Activated naive CD8-positive, alpha-beta T cell treated with anti-CD3 and anti-CD28 coated beads for 36 hours (primary cell): ENCODE measurements around the gene SH3GL3. TPM values are rescaled to one million over a fixed set of nuclear protein-coding genes. Genes with fewer than 3 reads are reported as not detected.

Experiments
- DNase-seq: peaks from one replicate; pipeline ENCODE4 v3.0.0; 2021
- H3K27ac Mint-ChIP-seq: one replicate; pipeline ENCODE4 v1.8.0; 2022; ENCODE audit warnings: mild to moderate bottlenecking, moderate library complexity, mixed read lengths
- H3K27me3 Mint-ChIP-seq: one replicate; pipeline ENCODE4 v1.8.0; 2022; ENCODE audit warnings: mild to moderate bottlenecking, mixed read lengths
- H3K36me3 Mint-ChIP-seq: one replicate; pipeline ENCODE4 v1.8.0; 2021; ENCODE audit warnings: mild to moderate bottlenecking, mixed read lengths
- H3K4me1 Mint-ChIP-seq: one replicate; pipeline ENCODE4 v1.8.0; 2021; ENCODE audit warnings: mixed read lengths
- H3K4me3 Mint-ChIP-seq: one replicate; pipeline ENCODE4 v1.8.0; 2022; ENCODE audit warnings: mild to moderate bottlenecking, moderate library complexity, mixed read lengths
- H3K9me3 Mint-ChIP-seq: one replicate; pipeline ENCODE4 v1.8.0; 2022; ENCODE audit warnings: mixed read lengths
- total RNA-seq, 2 experiments: library from RNA; stranded (reverse); gene quantifications; one replicate each; pipeline ENCODE4 v1.2.3, GENCODE V29; 2021

The SH3GL3 gene
- total RNA-seq, 2 experiments from 2014 or later: not detected

DNA sequence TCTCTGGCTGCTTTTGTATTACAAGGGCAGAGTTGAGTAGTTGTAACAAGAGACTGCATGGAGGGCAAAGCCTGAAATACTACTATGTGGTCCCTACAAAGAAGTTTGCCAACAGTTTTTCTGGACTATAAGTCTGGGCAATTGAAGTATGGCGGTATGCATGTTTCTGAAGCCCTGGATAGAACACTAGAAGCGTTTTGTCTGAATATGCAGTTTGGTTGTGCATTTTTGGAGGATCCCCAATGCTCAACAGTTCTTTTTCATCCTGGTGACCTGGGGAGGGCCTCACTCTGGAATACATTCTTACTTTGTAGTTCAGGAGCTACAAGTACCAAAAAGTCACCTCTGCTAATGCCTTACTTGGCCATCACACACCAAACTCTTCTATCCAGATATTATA, 29.6 kb downstream of the SH3GL3 start:
- no peaks in the 10 kb centered on the region for H3K4me1 Mint-ChIP-seq
- H3K27ac Mint-ChIP-seq: no peak overlapping the region
- no peaks in the 10 kb centered on the region for H3K36me3 Mint-ChIP-seq
- H3K27me3 Mint-ChIP-seq: peaks cover 14% of the 10 kb centered on the region
- H3K4me3 Mint-ChIP-seq: no peak overlapping the region
- DNase-seq: no peak
- no peaks in the 10 kb centered on the region for H3K9me3 Mint-ChIP-seq

DNA sequence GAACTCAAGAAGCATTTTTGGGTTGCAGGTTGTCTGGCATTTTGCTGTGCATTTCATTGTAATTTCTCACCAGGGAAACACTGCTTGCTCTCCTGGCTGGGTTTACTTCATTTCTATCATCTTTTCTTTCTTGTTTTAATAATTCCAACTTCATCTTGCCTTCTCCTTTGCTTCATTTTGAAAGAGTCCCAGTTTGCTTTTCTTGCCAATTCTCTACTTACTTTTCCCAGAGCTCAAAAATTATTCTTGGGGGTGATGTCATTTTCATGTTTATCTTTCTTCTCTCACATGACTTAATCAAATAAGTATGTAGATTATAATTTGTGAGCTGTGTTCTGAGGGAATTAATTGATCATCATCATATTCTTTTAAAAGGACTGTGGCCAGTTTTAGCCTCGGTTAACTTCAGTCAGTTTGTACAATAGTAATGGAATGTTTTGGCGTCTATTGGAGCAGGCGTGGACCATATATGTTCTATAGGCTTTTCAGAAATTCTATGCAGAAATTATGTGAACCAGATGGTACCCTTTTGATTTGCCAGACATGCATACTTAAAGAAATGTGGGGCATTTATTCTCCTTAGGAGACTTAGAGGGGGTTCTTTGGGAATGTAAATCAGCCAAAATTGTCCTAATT, 30.1 kb downstream of the SH3GL3 start:
- H3K4me3 Mint-ChIP-seq: no peak overlapping the region
- H3K4me1 Mint-ChIP-seq: no peaks in the 10 kb centered on the region
- DNase-seq: no peak
- H3K9me3 Mint-ChIP-seq: no peaks in the 10 kb centered on the region
- no peak overlapping the region for H3K27ac Mint-ChIP-seq
- peaks cover 14% of the 10 kb centered on the region for H3K27me3 Mint-ChIP-seq
- no peaks in the 10 kb centered on the region for H3K36me3 Mint-ChIP-seq

DNA sequence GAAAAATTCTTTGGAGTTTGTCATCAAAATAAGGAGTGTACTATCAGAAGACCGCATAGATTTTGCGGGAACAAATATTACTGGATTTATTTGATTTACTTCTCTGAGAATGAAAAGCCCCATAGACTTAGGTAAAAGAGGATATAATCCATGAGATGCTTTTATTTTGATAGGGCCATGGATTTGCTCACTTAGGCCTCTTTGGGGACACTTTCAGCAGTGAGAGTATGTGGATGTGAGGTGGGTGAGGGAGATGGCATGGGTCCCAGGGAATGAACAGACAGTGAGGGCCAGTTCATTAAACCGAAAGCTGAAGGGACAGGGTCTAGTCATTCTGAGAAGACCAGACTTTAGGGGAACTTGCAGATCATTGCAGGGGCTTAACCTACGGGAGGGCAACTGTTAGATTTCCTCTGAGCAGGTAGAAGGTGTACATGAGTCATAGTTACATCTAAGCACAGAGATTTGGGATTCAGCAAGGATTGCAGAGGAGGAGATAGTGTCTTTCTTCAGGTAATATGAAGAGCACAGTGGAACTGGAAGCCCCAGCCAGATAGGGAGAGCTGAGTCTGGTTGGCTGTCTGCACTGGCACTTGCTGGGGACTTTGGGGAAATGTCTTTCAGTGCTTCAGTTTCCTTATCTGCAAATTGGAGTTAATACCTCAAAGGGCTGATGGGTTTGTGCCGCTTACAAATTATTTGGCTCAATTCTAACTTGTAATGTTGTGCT, 30.8 kb downstream of the SH3GL3 start:
- Mint-ChIP-seq H3K4me3 (no peak overlapping the region), H3K36me3 (no peaks in the 10 kb centered on the region), H3K9me3 (no peaks in the 10 kb centered on the region), H3K4me1 (no peaks in the 10 kb centered on the region), H3K27me3 (peaks cover 8% of the 10 kb centered on the region), H3K27ac (no peak overlapping the region)
- no peak for DNase-seq

DNA sequence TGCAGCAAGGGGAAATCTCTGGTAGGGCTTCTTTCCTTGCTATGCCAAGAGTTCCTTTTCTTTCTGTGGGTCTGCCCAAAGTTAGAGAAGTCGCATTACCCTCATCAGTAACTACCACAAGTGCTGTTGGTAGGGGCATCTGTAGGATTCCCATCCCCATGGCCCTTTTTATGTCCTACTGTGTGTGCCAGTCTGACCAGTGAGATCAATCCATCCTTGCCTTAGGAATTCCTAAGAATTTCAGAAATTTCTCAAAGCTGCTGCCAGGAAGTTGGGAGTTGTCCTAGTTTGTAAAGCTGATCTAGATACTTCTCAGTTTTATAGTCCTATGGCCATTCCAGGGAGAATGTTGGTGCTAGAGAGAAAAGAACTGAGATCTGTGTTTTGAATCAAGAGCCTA, 36.5 kb downstream of the SH3GL3 start:
- Mint-ChIP-seq H3K9me3 (peaks cover 4% of the 10 kb centered on the region), H3K27ac (no peak overlapping the region), H3K36me3 (no peaks in the 10 kb centered on the region)

DNA sequence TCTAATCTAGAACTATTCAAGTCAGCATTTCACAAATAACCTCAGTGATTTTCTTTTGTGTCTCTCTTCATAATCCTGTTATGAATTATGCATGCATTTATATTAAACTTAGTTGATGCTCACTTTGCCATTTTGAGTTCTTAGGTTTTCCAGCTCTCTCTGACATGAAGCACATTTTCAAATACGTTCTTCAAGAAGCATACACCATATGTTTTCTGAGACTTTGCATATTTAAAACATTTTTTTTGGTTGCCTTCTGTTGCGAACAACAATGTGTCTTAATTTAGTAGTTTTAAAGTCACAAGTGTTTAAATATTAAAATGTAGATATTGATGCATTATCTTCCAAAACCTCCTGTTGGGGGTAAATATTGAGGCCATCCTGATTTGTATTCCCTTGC, 37.5 kb downstream of the SH3GL3 start:
- no peak for DNase-seq
- peaks cover 4% of the 10 kb centered on the region for H3K9me3 Mint-ChIP-seq
- no peak overlapping the region for H3K4me3 Mint-ChIP-seq
- H3K36me3 Mint-ChIP-seq: no peaks in the 10 kb centered on the region
- no peaks in the 10 kb centered on the region for H3K4me1 Mint-ChIP-seq
- peaks cover 3% of the 10 kb centered on the region for H3K27me3 Mint-ChIP-seq
- no peak overlapping the region for H3K27ac Mint-ChIP-seq

More for the DNA sequence above, 36.5 kb downstream of the SH3GL3 start:
- H3K4me1 Mint-ChIP-seq: no peaks in the 10 kb centered on the region
- no peak overlapping the region for H3K4me3 Mint-ChIP-seq
- DNase-seq: no peak
- H3K27me3 Mint-ChIP-seq: peaks cover 3% of the 10 kb centered on the region

DNA sequence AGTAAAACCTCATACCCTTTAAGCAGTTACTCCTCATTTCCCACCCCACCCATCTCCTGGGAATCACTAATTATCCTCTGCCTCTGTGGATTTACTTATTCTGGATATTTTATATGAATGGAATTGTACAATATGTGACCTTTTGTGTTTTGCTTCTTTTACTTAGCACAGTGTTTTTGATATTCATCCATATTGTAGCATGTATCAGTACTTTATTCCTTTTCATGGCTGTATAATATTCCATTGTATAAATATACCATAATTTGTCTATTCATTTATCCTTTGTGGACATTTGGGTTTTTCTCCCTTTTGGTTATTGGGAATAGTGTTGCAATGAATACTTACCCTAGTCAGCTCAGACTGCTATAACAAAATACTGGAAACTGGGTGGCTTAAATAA, 39.2 kb downstream of the SH3GL3 start:
- peaks cover 3% of the 10 kb centered on the region for H3K27me3 Mint-ChIP-seq
- H3K27ac Mint-ChIP-seq: no peak overlapping the region
- H3K4me3 Mint-ChIP-seq: no peak overlapping the region
- DNase-seq: no peak
- no peaks in the 10 kb centered on the region for H3K36me3 Mint-ChIP-seq
- no peaks in the 10 kb centered on the region for H3K4me1 Mint-ChIP-seq
- peaks cover 4% of the 10 kb centered on the region for H3K9me3 Mint-ChIP-seq

DNA sequence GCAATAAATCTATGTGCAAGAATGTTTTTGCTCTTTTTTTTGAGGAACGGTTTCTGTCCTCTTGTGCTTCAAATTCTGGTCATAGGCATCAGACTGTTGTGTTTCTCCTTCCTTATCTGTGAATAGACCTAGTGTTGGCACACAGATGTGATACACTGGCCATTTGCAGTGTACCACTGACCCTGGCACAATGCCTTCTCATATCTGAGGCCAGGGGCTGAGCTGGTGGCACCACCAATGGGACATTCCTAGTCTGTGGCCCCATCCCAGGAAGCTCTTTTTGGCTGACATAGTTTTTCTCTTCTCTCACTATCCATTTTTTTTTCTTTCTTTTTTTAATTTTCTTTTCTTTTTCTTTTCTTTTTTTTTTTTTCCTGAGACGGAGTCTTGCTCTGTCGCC, 40.4 kb downstream of the SH3GL3 start:
- Mint-ChIP-seq H3K4me3 (no peak overlapping the region), H3K27ac (no peak overlapping the region), H3K27me3 (peaks cover 3% of the 10 kb centered on the region), H3K36me3 (no peaks in the 10 kb centered on the region), H3K9me3 (peaks cover 4% of the 10 kb centered on the region), H3K4me1 (no peaks in the 10 kb centered on the region)
- no peak for DNase-seq

DNA sequence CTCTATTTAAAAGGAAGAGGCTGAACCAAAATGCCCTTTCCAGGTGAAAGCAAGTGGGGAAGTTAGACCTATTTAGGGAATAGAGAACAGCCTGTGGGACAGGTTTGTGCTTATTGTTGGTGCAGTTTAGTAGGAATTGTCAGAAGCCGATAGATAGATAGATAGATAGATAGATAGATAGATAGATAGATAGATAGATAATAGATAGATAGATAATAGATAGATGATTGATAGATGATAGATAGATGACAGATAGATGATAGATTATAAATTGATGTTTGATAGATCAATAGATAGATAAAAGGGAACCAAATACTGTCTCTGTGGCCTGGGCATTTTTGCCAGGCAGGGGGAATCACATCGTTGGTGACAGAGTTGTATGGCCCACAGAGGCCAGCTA, 42.5 kb downstream of the SH3GL3 start:
- Mint-ChIP-seq H3K4me3 (no peak overlapping the region), H3K4me1 (no peaks in the 10 kb centered on the region), H3K27me3 (no peaks in the 10 kb centered on the region), H3K9me3 (peaks cover 3% of the 10 kb centered on the region), H3K36me3 (no peaks in the 10 kb centered on the region), H3K27ac (no peak overlapping the region)
- no peak for DNase-seq

DNA sequence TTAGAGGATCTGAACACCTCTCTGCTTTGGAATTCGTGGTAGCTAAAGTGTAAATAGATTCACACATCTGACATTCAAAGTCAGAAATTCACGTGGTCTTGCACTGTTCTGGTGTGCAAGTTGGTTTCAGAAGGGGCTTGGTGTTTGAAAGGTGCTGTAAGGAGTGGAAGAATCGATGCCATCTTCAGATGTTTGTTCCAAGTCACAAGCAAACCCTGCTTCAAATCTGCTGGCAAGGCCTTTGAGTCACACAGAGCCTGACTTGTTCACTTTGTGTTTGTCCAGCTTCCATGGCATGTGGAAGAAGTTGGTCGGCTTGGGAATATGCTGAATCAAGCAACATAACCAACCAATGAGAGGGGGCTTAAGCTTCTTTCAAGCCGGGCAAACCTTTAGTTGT, 44.3 kb downstream of the SH3GL3 start:
- H3K27me3 Mint-ChIP-seq: no peaks in the 10 kb centered on the region
- no peak for DNase-seq
- H3K4me1 Mint-ChIP-seq: no peaks in the 10 kb centered on the region
- no peaks in the 10 kb centered on the region for H3K36me3 Mint-ChIP-seq
- no peak overlapping the region for H3K4me3 Mint-ChIP-seq
- H3K9me3 Mint-ChIP-seq: peaks cover under 1% of the 10 kb centered on the region
- H3K27ac Mint-ChIP-seq: no peak overlapping the region

DNA sequence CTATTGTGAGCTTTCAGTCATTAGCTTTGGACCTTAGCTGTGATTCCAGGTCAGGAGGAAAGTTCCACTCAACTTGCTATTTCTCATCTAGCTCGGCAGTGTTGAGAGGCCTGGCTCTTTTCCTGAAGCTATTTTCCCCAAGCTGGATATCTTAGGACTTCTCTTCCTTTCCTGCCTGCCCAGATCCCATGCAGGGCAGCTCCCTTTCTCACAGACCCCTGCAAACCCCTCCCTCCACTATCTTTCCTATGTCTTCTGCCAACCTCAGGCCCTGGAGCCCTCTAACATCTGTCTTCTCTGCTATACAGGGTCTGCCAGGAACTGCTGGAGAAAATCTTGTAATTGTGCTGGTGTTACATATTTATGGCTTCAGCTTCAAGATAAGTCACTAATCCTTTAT, 49.6 kb downstream of the SH3GL3 start:
- Mint-ChIP-seq H3K27ac (no peak overlapping the region), H3K36me3 (peaks cover 2% of the 10 kb centered on the region), H3K27me3 (no peaks in the 10 kb centered on the region), H3K9me3 (peaks cover 11% of the 10 kb centered on the region), H3K4me3 (no peak overlapping the region), H3K4me1 (no peaks in the 10 kb centered on the region)
- no peak for DNase-seq

DNA sequence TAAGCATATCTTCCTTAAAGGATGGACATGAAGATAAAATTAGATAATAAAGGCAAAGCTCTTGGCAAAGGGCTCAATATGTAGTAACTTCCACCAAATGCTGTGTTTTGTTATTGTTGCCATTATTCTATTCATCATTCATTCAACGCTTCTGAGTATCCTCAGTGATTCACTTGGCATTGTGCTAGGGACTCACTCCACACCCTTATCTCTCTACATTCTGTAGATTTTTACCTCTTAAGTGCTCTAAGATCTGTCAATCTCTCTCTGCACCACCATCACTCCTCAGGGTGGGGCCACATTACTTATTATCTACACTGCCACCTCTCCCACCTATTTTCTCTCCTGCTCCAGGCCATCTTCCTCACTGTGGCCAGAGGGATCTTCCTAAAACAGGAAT, 51.2 kb downstream of the SH3GL3 start:
- no peaks in the 10 kb centered on the region for H3K4me1 Mint-ChIP-seq
- H3K36me3 Mint-ChIP-seq: peaks cover 2% of the 10 kb centered on the region
- H3K4me3 Mint-ChIP-seq: no peak overlapping the region
- peaks cover 11% of the 10 kb centered on the region for H3K9me3 Mint-ChIP-seq
- no peaks in the 10 kb centered on the region for H3K27me3 Mint-ChIP-seq
- H3K27ac Mint-ChIP-seq: no peak overlapping the region
- DNase-seq: no peak

DNA sequence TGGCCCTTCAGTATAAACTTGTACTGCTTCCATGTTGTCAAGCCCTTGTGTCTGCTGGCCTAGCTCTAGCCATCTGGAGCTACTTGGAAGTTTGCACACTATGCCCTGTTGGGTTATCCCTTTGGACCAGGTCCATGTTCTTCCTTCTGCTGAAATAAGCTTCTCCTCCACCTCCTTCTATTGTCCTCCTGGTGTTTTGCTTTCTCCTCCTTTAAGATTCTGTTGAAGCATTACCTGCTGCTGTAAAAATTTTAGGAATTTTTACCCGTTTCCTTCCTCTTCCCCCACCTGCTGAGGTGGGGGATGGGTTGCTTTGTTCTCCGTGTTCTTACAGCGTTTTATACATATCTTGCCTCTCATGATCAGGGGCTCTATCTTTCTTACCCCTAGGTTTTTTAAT, 51.7 kb downstream of the SH3GL3 start:
- H3K36me3 Mint-ChIP-seq: peaks cover 2% of the 10 kb centered on the region
- H3K4me1 Mint-ChIP-seq: no peaks in the 10 kb centered on the region
- DNase-seq: no peak
- no peaks in the 10 kb centered on the region for H3K27me3 Mint-ChIP-seq
- H3K9me3 Mint-ChIP-seq: peaks cover 11% of the 10 kb centered on the region
- H3K4me3 Mint-ChIP-seq: no peak overlapping the region
- H3K27ac Mint-ChIP-seq: no peak overlapping the region

DNA sequence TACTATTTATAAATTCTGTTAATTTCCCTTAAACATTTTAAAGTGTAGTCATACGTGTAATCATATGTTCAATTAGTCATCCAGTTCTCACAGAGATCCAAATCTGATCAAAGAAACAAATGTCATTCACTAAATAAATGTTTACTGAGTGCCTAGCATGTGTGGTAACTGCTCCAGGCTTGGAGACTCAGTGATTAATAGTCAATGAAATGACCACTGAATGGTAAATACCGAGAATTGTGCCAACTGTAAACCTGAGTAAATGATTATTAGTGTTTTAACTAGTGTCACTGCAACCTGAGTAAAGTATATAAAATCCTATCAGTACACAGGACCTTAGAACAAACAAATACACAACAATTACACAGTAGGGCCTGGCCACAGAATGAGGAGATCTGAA, 52.3 kb downstream of the SH3GL3 start:
- Mint-ChIP-seq H3K9me3 (peaks cover 11% of the 10 kb centered on the region), H3K27me3 (no peaks in the 10 kb centered on the region), H3K27ac (no peak overlapping the region), H3K36me3 (peaks cover 2% of the 10 kb centered on the region), H3K4me1 (no peaks in the 10 kb centered on the region), H3K4me3 (no peak overlapping the region)
- DNase-seq: no peak

DNA sequence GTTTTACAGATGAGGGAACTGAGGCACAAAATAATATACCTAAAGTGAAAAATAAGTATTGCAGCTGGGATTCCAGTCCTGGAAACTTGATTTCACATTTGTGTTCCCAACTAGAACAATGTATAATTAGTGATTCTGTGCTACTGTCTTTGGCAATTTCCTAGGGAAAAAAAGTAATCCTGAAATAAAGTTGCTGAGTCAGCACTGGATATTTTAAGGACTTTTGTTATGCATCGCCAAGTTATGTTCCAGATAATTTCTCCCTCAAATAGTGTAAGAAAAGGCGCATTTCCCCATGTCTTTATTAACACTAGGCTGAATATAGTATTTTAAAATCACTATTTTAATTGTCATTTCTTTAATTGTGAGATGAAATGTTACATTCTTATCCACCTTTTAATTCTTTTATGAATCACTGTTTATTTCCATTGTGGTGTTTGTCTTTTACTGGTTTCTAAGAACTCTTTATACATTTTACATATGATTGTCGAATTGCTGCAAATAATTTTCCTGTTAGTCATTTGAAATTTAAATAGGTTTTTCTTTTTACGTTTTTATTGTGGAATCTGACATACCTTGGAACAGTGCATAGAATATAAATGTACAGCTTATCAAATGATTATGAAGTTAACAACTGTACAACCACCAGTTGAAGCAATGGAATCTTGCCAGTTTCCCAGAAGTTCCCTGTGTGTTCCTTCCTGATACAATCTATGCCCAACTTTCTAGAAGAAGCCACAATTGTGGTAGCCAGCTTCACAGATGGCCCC, 56.6 kb downstream of the SH3GL3 start:
- H3K4me1 Mint-ChIP-seq: no peaks in the 10 kb centered on the region
- peaks cover 3% of the 10 kb centered on the region for H3K9me3 Mint-ChIP-seq
- no peak overlapping the region for H3K4me3 Mint-ChIP-seq
- DNase-seq: no peak
- H3K27me3 Mint-ChIP-seq: peaks cover 5% of the 10 kb centered on the region
- no peaks in the 10 kb centered on the region for H3K36me3 Mint-ChIP-seq
- no peak overlapping the region for H3K27ac Mint-ChIP-seq

DNA sequence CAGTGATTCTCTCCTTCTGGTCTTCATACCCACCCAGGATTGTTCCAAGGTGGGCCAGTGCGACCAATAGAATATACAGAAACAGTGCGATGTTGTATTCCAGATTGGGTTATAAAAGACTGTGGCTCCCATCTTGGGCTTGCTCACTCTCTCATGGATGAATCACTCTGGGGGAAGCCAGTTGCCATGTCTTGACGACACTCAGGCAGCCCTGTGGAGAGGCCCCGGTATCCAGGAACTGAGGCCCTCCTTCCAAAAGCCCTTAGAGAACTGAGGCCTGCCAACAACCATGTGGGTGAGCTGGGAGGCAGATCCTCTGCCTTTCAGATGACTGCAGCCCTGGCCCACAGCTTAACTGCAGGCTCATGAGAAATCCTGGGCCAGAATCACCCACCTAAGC, 57.2 kb downstream of the SH3GL3 start:
- Mint-ChIP-seq H3K9me3 (no peaks in the 10 kb centered on the region), H3K4me3 (no peak overlapping the region), H3K27ac (no peak overlapping the region), H3K4me1 (no peaks in the 10 kb centered on the region), H3K27me3 (peaks cover 5% of the 10 kb centered on the region), H3K36me3 (no peaks in the 10 kb centered on the region)
- no peak for DNase-seq
